ENCODE data around the gene HSF5.

GRCh38 chr17:58531661-58532554, 43.7 kb upstream of the HSF5 start:
- TF ChIP-seq CTCF (conservative IDR thresholded peaks at IDR 0.05; ENCODE audit: low read depth, low read length) (no peak), EZH2phosphoT487 (IDR thresholded peaks at IDR 0.05; ENCODE audit: borderline replicate concordance, low read length) (no peak)
